ENCODE data around the gene RNGTT. TPM values are rescaled to one million over a fixed set of nuclear protein-coding genes. Genes with fewer than 3 reads are reported as not detected.

RNGTT gene
- total RNA-seq, 3 donors from 2014 or later: 9.1 to 30.3 (median 22.6) TPM

- TF ChIP-seq POLR2AphosphoS5 (IDR thresholded peaks at IDR 0.05) (no peak), POLR2A (IDR thresholded peaks at IDR 0.05) (no peak)
- TF ChIP-seq, protein P1, sequence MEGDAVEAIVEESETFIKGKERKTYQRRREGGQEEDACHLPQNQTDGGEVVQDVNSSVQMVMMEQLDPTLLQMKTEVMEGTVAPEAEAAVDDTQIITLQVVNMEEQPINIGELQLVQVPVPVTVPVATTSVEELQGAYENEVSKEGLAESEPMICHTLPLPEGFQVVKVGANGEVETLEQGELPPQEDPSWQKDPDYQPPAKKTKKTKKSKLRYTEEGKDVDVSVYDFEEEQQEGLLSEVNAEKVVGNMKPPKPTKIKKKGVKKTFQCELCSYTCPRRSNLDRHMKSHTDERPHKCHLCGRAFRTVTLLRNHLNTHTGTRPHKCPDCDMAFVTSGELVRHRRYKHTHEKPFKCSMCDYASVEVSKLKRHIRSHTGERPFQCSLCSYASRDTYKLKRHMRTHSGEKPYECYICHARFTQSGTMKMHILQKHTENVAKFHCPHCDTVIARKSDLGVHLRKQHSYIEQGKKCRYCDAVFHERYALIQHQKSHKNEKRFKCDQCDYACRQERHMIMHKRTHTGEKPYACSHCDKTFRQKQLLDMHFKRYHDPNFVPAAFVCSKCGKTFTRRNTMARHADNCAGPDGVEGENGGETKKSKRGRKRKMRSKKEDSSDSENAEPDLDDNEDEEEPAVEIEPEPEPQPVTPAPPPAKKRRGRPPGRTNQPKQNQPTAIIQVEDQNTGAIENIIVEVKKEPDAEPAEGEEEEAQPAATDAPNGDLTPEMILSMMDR (IDR thresholded peaks at IDR 0.05): no peak
- H3K4me3 ChIP-seq: no peak overlapping the region
- DNase-seq (ENCODE audit: low spot score in 2 of 2): no peak
- H3K27me3 ChIP-seq: peaks cover 0 to 4% of the 10 kb centered on the region in 2 donors
- intact Hi-C loops (cut with DNase I; ENCODE audit: low total_unique reads): no loop called here
- peaks cover 0 to 6% of the 10 kb centered on the region in 2 donors for H3K9me3 ChIP-seq
- H3K36me3 ChIP-seq: no peaks in the 10 kb centered on the region
- no peak overlapping the region for H3K27ac ChIP-seq
- no peaks in the 10 kb centered on the region for H3K4me1 ChIP-seq
Measured at GRCh38 chr6:88588938-88589337, 374.5 kb downstream of the RNGTT start.

DNA sequence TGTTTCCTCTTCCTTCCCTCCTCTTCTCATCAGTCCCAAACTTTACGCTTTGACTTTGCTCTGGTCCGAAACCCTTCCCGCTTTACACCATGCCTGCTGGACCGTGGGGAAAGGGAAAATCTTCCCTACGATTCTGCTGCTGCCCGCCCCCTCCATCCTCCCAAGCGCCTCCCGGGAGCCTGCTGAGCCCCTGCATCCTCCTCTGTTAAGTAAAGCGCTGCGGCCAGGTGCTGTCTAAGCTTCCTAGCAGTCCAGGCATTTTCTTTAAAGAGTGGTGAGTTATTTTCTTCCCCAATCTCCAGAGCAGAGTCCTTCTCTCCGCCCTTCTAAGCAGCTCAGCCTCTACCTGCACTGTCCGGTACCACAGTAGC lies 376.3 kb downstream of the RNGTT start:
- Histone ChIP-seq H3K27ac (no peak overlapping the region), H3K9me3 (no peaks in the 10 kb centered on the region), H3K27me3 (peaks cover 0 to 4% of the 10 kb centered on the region in 2 donors), H3K4me3 (peak overlapping the region in 2 of 3 donors; percentile 17 to 49), H3K4me1 (no peaks in the 10 kb centered on the region), H3K36me3 (no peaks in the 10 kb centered on the region)
- no peak for TF ChIP-seq POLR2AphosphoS5 (IDR thresholded peaks at IDR 0.05)
- TF ChIP-seq POLR2A (IDR thresholded peaks at IDR 0.05): no peak
- TF ChIP-seq, protein P1 (IDR thresholded peaks at IDR 0.05): no peak
- DNase-seq (ENCODE audit: low spot score in 2 of 2): no peak
- intact Hi-C loops (cut with DNase I; ENCODE audit: low total_unique reads): no loop called here

- Histone ChIP-seq H3K27ac (no peak overlapping the region), H3K27me3 (peaks cover 0 to 4% of the 10 kb centered on the region in 2 donors), H3K4me3 (peak overlapping the region in 2 of 3 donors; percentile 17 to 49), H3K9me3 (no peaks in the 10 kb centered on the region), H3K4me1 (no peaks in the 10 kb centered on the region), H3K36me3 (no peaks in the 10 kb centered on the region)
- TF ChIP-seq, protein P1 (IDR thresholded peaks at IDR 0.05): no peak
- TF ChIP-seq POLR2A (IDR thresholded peaks at IDR 0.05) (no peak), POLR2AphosphoS5 (IDR thresholded peaks at IDR 0.05) (no peak)
- intact Hi-C loops (cut with DNase I; ENCODE audit: low total_unique reads): no loop called here
- no peak for DNase-seq (ENCODE audit: low spot score in 2 of 2)
Measured at GRCh38 chr6:88586371-88587149, 376.9 kb downstream of the RNGTT start.

- H3K9me3 ChIP-seq: no peaks in the 10 kb centered on the region
- no peak overlapping the region for H3K27ac ChIP-seq
- intact Hi-C loops (cut with DNase I; ENCODE audit: low total_unique reads): no loop called here
- no peak for DNase-seq (ENCODE audit: low spot score in 2 of 2)
- no peak overlapping the region for H3K4me3 ChIP-seq
- H3K27me3 ChIP-seq: peaks cover 0 to 4% of the 10 kb centered on the region in 2 donors
- H3K36me3 ChIP-seq: no peaks in the 10 kb centered on the region
- TF ChIP-seq POLR2A (IDR thresholded peaks at IDR 0.05): no peak
- TF ChIP-seq, protein P1 (IDR thresholded peaks at IDR 0.05): no peak
- no peak for TF ChIP-seq POLR2AphosphoS5 (IDR thresholded peaks at IDR 0.05)
- no peaks in the 10 kb centered on the region for H3K4me1 ChIP-seq
Measured at GRCh38 chr6:88585276-88585692, 378.1 kb downstream of the RNGTT start.

DNA sequence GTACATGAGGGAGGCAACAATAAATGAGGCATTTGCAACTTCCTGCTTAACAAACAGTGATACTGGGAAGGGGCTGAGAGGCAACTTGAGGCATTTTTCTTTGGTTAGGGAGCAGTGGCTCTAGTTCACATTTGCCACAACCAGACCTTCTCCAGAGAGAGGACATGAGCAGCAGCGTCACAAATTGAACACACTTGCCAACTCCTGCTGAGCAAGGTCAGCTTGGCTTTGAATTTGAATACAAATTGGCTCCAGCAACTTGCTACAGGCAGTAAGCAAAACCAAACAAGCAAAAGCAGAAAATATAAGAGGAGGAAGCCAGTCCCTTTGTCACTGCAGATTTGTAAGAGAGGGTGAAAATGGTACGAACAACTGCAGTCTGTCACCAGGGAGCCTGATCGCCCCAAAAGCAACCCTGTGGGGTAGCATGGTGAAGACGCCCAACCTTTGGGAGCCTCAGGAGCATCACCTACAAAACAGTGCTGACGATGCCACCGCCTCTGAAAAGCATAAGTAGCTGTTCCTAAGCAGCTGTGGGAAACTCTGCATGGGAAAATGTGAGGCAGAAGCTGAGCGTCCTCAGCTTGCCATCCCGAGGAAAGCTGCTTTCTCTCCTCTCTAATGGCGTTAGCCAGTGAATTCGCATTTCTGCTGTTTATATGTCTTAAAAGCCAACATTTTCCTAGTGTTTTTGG lies 378.7 kb downstream of the RNGTT start:
- Histone ChIP-seq H3K27ac (no peak overlapping the region), H3K4me3 (no peak overlapping the region), H3K4me1 (no peaks in the 10 kb centered on the region), H3K27me3 (peaks cover 0 to 4% of the 10 kb centered on the region in 2 donors), H3K9me3 (no peaks in the 10 kb centered on the region), H3K36me3 (no peaks in the 10 kb centered on the region)
- intact Hi-C loops (cut with DNase I; ENCODE audit: low total_unique reads): no loop called here
- DNase-seq (ENCODE audit: low spot score in 2 of 2): no peak
- TF ChIP-seq POLR2AphosphoS5 (IDR thresholded peaks at IDR 0.05): no peak
- no peak for TF ChIP-seq POLR2A (IDR thresholded peaks at IDR 0.05)
- TF ChIP-seq, protein P1 (IDR thresholded peaks at IDR 0.05): no peak
